Body of pancreas (tissue), 4 donors: ENCODE results near the gene NISCH. TPM values are rescaled to one million over a fixed set of nuclear protein-coding genes. Genes with fewer than 3 reads are reported as not detected.

Source experiments
- ATAC-seq: fragments of 150-250 bp; one replicate; pipeline ENCODE4 v1.9.1; 2016
- DNase-seq, 4 donors: peaks; one replicate each; pipeline ENCODE4 v3.0.0-alpha.2; 2019
- H3K27ac ChIP-seq, 4 donors: fragments of 200-600 bp; sonication (generic); 1 replicate in 3 of 4; 2 replicates in 1 of 4; pipeline versions ENCODE4 v1.5.1 to v1.6.1; 2016 to 2019; ENCODE audit warnings: mild to moderate bottlenecking in 1 of 4, mixed read lengths in 1 of 4, moderate library complexity in 1 of 4
- H3K27me3 ChIP-seq, 2 donors: fragments of 200-600 bp; sonication (generic); one replicate each; pipeline ENCODE4 v1.6.0; 2016; ENCODE audit warnings: mild to moderate bottlenecking in 1 of 2
- H3K36me3 ChIP-seq, 2 donors: fragments of 200-600 bp; sonication (generic); replicated peaks in 1 of 2; 2 replicates each; pipeline ENCODE4 v1.5.1; 2016; ENCODE audit warnings: low read depth in 2 of 2; ENCODE audit not compliant: insufficient read depth in 1 of 2
- H3K4me1 ChIP-seq: fragments of 200-600 bp; sonication (generic); one replicate; pipeline ENCODE4 v1.6.0; 2016
- H3K4me3 ChIP-seq, 2 donors: fragments of 200-600 bp; sonication (generic); 1 replicate in 1 of 2; 2 replicates in 1 of 2; pipeline ENCODE4 v1.5.1; 2016 to 2019
- H3K9me3 ChIP-seq, 3 donors: fragments of 200-600 bp; sonication (generic); 1 replicate in 2 of 3; 2 replicates in 1 of 3; pipeline ENCODE4 v1.5.1; 2016
- CTCF ChIP-seq, 7 experiments: fragments of 450-650 bp in 4 of 7; fragments of 200-600 bp in 3 of 7; sonication (generic) in 3 of 7; IDR thresholded peaks; one replicate each; pipeline ENCODE4 v1.5.1; 2016 to 2019; ENCODE audit warnings: antibody characterized with exemption in 7 of 7
- POLR2A ChIP-seq, 3 donors: fragments of 450-650 bp; IDR thresholded peaks; one replicate each; pipeline ENCODE4 v1.6.1; 2016; ENCODE audit warnings: antibody characterized with exemption in 3 of 3, mild to moderate bottlenecking in 2 of 3
- WGBS, 2 donors: methylation state at CpG; one replicate each; pipeline ENCODE4 v1.1.5; 2017; 5-methylcytosine and 5-hydroxymethylcytosine counted together
- intact Hi-C: fragments of 100-400 bp; cut with DNase I; formaldehyde crosslinking; loops from one replicate; pipeline ENCODE4 v1.15.1; 2023
- total RNA-seq, 2 donors: library from RNA; depleted of rRNA; stranded (reverse); fragments of >200 nt; gene quantifications; one replicate each; pipeline ENCODE4 v1.1.0, GENCODE V29; 2016

The NISCH gene
- total RNA-seq, 2 donors from 2014 or later, result 58.9 to 115 TPM

- no peaks in the 10 kb centered on the region for H3K36me3 ChIP-seq
- H3K27ac ChIP-seq, result no peak overlapping the region
- no peaks in the 10 kb centered on the region for H3K27me3 ChIP-seq
- DNase-seq, result no peak
- 89 to 90% methylated on average over 18 to 20 of the region's 20 CpGs for WGBS, 2 donors
- no peaks in the 10 kb centered on the region for H3K9me3 ChIP-seq
- intact Hi-C loops, result no loop called here
- peaks cover 9% of the 10 kb centered on the region for H3K4me1 ChIP-seq
- no peak overlapping the region for H3K4me3 ChIP-seq
- ATAC-seq, result no peak
- TF ChIP-seq CTCF (IDR thresholded peaks at IDR 0.05), result no peak
- no peak for TF ChIP-seq POLR2A (IDR thresholded peaks at IDR 0.05)
Measured at GRCh38 chr3:52520716-52521487, 65.5 kb downstream of the NISCH start.

GRCh38 chr3:52521488-52521824 is 66.1 kb downstream of the NISCH start:
- no peak for ATAC-seq
- H3K9me3 ChIP-seq, result no peaks in the 10 kb centered on the region
- H3K27me3 ChIP-seq, result no peaks in the 10 kb centered on the region
- 85 to 94% methylated on average over 5 to 8 of the region's 8 CpGs for WGBS, 2 donors
- TF ChIP-seq POLR2A (IDR thresholded peaks at IDR 0.05) (no peak), CTCF (IDR thresholded peaks at IDR 0.05) (no peak)
- no peak overlapping the region for H3K4me3 ChIP-seq
- H3K27ac ChIP-seq, result no peak overlapping the region
- H3K4me1 ChIP-seq, result peaks cover 14% of the 10 kb centered on the region
- DNase-seq, result no peak
- intact Hi-C loops, result no loop called here
- H3K36me3 ChIP-seq, result no peaks in the 10 kb centered on the region

GRCh38 chr3:52521881-52522650 is 66.7 kb downstream of the NISCH start:
- no peak overlapping the region for H3K27ac ChIP-seq
- H3K4me3 ChIP-seq, result no peak overlapping the region
- peaks cover 14% of the 10 kb centered on the region for H3K4me1 ChIP-seq
- ATAC-seq (no peak), DNase-seq (no peak)
- no peaks in the 10 kb centered on the region for H3K36me3 ChIP-seq
- WGBS, 2 donors, result 88 to 97% methylated on average over 5 to 28 of the region's 33 CpGs
- no peaks in the 10 kb centered on the region for H3K9me3 ChIP-seq
- H3K27me3 ChIP-seq, result no peaks in the 10 kb centered on the region
- TF ChIP-seq CTCF (IDR thresholded peaks at IDR 0.05), result no peak
- no peak for TF ChIP-seq POLR2A (IDR thresholded peaks at IDR 0.05)
- intact Hi-C loops, result no loop called here

- 89% methylated on average over 13 of the region's 14 CpGs; no CpG with 5 or more reads in 1 of the 2 donors for WGBS, 2 donors
- no peak for TF ChIP-seq CTCF (IDR thresholded peaks at IDR 0.05)
- no peak for TF ChIP-seq POLR2A (IDR thresholded peaks at IDR 0.05)
- Histone ChIP-seq H3K36me3 (no peaks in the 10 kb centered on the region), H3K4me3 (no peak overlapping the region), H3K27ac (no peak overlapping the region), H3K27me3 (no peaks in the 10 kb centered on the region), H3K9me3 (no peaks in the 10 kb centered on the region), H3K4me1 (peaks cover 14% of the 10 kb centered on the region)
- ATAC-seq, result no peak
- DNase-seq, result no peak
- intact Hi-C loops, result no loop called here
Measured at GRCh38 chr3:52522651-52523251, 67.3 kb downstream of the NISCH start.
